ENCODE data around the gene TENM3.

- TF ChIP-seq GLI4 (tag by site-specific recombination; IDR thresholded peaks at IDR 0.05) (no peak), TCF7L2 (IDR thresholded peaks at IDR 0.05; ENCODE audit: borderline replicate concordance, low read depth, low read length) (no peak), ZNF501 (tag by site-specific recombination; IDR thresholded peaks at IDR 0.05) (no peak), ZEB2 (tag by site-specific recombination; IDR thresholded peaks at IDR 0.05) (no peak), ZNF48 (tag by site-specific recombination; IDR thresholded peaks at IDR 0.05) (no peak), ZNF639 (tag by site-specific recombination; IDR thresholded peaks at IDR 0.05) (no peak), ZNF514 (tag by site-specific recombination; IDR thresholded peaks at IDR 0.05) (no peak), ZNF274 (IDR thresholded peaks at IDR 0.05; ENCODE audit: low read length) (no peak), ZNF274 (tag by site-specific recombination; IDR thresholded peaks at IDR 0.05; ENCODE audit: borderline replicate concordance) (no peak)
- TF ChIP-seq, protein P1, sequence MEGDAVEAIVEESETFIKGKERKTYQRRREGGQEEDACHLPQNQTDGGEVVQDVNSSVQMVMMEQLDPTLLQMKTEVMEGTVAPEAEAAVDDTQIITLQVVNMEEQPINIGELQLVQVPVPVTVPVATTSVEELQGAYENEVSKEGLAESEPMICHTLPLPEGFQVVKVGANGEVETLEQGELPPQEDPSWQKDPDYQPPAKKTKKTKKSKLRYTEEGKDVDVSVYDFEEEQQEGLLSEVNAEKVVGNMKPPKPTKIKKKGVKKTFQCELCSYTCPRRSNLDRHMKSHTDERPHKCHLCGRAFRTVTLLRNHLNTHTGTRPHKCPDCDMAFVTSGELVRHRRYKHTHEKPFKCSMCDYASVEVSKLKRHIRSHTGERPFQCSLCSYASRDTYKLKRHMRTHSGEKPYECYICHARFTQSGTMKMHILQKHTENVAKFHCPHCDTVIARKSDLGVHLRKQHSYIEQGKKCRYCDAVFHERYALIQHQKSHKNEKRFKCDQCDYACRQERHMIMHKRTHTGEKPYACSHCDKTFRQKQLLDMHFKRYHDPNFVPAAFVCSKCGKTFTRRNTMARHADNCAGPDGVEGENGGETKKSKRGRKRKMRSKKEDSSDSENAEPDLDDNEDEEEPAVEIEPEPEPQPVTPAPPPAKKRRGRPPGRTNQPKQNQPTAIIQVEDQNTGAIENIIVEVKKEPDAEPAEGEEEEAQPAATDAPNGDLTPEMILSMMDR (tag by site-specific recombination; IDR thresholded peaks at IDR 0.05) = no peak
Measured at GRCh38 chr4:182475539-182475938, 232.3 kb downstream of the TENM3 start.
